ENCODE data around the gene LLGL2.

Gene LLGL2

DNA sequence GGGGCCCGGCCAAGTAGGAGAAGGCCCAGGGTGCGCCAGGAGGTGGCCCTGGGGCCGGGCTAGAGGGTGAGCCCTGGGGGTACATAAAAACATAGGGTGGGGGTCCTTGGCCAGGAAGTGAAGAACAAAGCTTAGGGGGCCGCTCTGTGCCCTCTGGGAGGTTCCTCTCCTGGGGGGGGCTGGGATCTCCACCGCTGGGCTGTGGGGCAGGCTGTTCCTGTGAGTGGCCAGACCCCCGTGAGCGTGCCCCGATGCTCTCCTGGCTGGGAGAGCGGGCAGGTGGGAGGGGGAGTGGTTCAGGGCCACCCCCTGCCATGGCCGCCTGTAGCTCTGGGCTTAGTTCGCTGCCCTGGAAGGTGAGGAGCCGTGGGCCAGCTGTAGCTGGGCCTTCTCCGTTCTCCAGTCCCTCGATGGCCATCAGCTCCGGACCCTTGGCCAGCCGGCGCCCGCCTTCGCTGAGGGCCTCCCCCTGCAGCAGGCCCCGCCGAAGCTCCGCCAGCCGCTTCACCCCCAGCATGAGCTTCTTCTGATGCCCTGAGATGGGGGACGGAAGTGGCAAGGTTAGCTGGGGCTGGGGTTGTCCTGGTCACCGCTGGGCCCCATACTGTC is 22.7 kb upstream of the LLGL2 start:
- no peak overlapping the region for H3K4me3 ChIP-seq (ENCODE audit: low read length)
- TF ChIP-seq EZH2 (optimal IDR thresholded peaks at IDR 0.05; ENCODE audit: low read depth, low read length), result no peak
- H4K20me1 ChIP-seq (ENCODE audit: insufficient read depth, low read length), result no peaks in the 10 kb centered on the region
- H3K4me1 ChIP-seq (ENCODE audit: low read length), result no peaks in the 10 kb centered on the region
- H3K27me3 ChIP-seq (replicated peaks; ENCODE audit: insufficient read depth, low read length), result no peaks in the 10 kb centered on the region
- no peaks in the 10 kb centered on the region for H3F3A ChIP-seq (ENCODE audit: insufficient read depth, low read length)
- no peak overlapping the region for H3K9ac ChIP-seq (ENCODE audit: low read length)
- H3K9me2 ChIP-seq (replicated peaks; ENCODE audit: insufficient read depth, low read length), result no peaks in the 10 kb centered on the region
- H3K36me3 ChIP-seq (replicated peaks; ENCODE audit: insufficient read depth, low read length), result no peaks in the 10 kb centered on the region
- no peak for DNase-seq
- no peak overlapping the region for H3K27ac ChIP-seq (ENCODE audit: low read length)
- H3K4me2 ChIP-seq (ENCODE audit: low read depth, low read length), result no peak overlapping the region
- H2AFZ ChIP-seq (ENCODE audit: low read length), result no peak overlapping the region
- H3K79me2 ChIP-seq (ENCODE audit: low read length), result no peaks in the 10 kb centered on the region
- H3K9me3 ChIP-seq (replicated peaks; ENCODE audit: insufficient read depth, low read length), result no peaks in the 10 kb centered on the region

DNA sequence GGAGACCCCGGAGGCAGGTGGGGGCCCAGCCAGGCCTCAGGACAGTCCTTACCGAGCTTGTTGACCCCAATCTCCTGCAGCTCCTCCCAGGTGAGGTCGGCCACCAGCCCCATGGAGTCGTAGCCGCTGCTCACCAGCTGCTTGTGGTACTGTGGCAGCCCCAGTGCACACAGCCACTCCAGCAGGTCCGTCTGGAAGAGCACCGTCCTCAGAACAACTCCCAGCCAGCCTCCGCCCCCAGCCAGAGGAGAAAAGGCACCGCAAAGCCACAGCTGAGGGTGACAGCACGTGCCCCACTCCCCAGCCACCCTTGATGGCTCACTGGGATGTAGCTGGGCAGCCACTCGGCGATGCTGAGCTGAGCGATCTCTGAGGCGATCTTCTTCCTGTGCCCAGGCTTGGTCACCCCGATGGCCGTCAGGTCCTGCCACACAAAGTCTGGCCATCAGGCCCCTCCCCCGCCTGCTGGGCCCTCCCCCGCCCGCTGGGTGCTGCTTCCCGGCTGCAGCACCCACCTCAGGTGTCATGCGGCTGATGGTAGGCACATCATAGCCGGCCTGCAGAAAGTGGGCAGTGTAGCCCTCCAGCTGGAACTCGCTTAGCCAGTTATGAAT is 22.1 kb upstream of the LLGL2 start:
- DNase-seq, result no peak
- no peak overlapping the region for H2AFZ ChIP-seq (ENCODE audit: low read length)
- H3K79me2 ChIP-seq (ENCODE audit: low read length), result no peaks in the 10 kb centered on the region
- no peak overlapping the region for H3K27ac ChIP-seq (ENCODE audit: low read length)
- H3K9me2 ChIP-seq (replicated peaks; ENCODE audit: insufficient read depth, low read length), result no peaks in the 10 kb centered on the region
- no peaks in the 10 kb centered on the region for H3K4me1 ChIP-seq (ENCODE audit: low read length)
- no peak for TF ChIP-seq EZH2phosphoT487 (IDR thresholded peaks at IDR 0.05; ENCODE audit: low read length)
- no peak for TF ChIP-seq EZH2 (optimal IDR thresholded peaks at IDR 0.05; ENCODE audit: low read depth, low read length)
- TF ChIP-seq CTCF (IDR thresholded peaks at IDR 0.05; ENCODE audit: low read length), result no peak
- no peaks in the 10 kb centered on the region for H3K9me3 ChIP-seq (replicated peaks; ENCODE audit: insufficient read depth, low read length)
- no peak overlapping the region for H3K9ac ChIP-seq (ENCODE audit: low read length)
- H3K36me3 ChIP-seq (replicated peaks; ENCODE audit: insufficient read depth, low read length), result no peaks in the 10 kb centered on the region
- no peak overlapping the region for H3K4me2 ChIP-seq (ENCODE audit: low read depth, low read length)
- no peaks in the 10 kb centered on the region for H3F3A ChIP-seq (ENCODE audit: insufficient read depth, low read length)
- no peak overlapping the region for H3K4me3 ChIP-seq (ENCODE audit: low read length)
- no peaks in the 10 kb centered on the region for H3K27me3 ChIP-seq (replicated peaks; ENCODE audit: insufficient read depth, low read length)
- no peaks in the 10 kb centered on the region for H4K20me1 ChIP-seq (ENCODE audit: insufficient read depth, low read length)

DNA sequence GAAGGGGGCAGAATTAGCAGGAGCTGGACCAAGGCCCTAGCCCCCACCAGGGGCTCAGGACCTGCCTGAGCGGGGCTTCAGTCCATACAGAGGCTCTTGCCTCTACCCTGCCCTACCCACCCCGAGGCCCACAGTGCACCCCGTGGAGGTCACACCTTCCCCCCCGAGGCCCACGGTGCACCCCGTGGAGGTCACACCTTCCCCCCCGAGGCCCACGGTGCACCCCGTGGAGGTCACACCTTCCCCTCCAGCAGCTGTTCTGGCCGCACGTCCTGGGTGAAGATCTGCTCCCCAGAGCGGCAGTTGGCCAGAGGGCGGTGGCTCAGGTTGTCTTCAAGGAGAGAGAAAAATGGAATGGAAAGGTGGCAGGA is 21.5 kb upstream of the LLGL2 start:
- H3K27me3 ChIP-seq (replicated peaks; ENCODE audit: insufficient read depth, low read length), result no peaks in the 10 kb centered on the region
- H3K4me1 ChIP-seq (ENCODE audit: low read length), result no peaks in the 10 kb centered on the region
- H4K20me1 ChIP-seq (ENCODE audit: insufficient read depth, low read length), result no peaks in the 10 kb centered on the region
- DNase-seq, result no peak
- H3F3A ChIP-seq (ENCODE audit: insufficient read depth, low read length), result no peaks in the 10 kb centered on the region
- H3K79me2 ChIP-seq (ENCODE audit: low read length), result no peaks in the 10 kb centered on the region
- no peak overlapping the region for H3K4me2 ChIP-seq (ENCODE audit: low read depth, low read length)
- no peak overlapping the region for H3K27ac ChIP-seq (ENCODE audit: low read length)
- no peak overlapping the region for H2AFZ ChIP-seq (ENCODE audit: low read length)
- H3K9me2 ChIP-seq (replicated peaks; ENCODE audit: insufficient read depth, low read length), result no peaks in the 10 kb centered on the region
- no peak overlapping the region for H3K9ac ChIP-seq (ENCODE audit: low read length)
- TF ChIP-seq EZH2 (optimal IDR thresholded peaks at IDR 0.05; ENCODE audit: low read depth, low read length) (no peak), CTCF (IDR thresholded peaks at IDR 0.05; ENCODE audit: low read length) (no peak), EZH2phosphoT487 (IDR thresholded peaks at IDR 0.05; ENCODE audit: low read length) (no peak)
- no peak overlapping the region for H3K4me3 ChIP-seq (ENCODE audit: low read length)
- H3K36me3 ChIP-seq (replicated peaks; ENCODE audit: insufficient read depth, low read length), result no peaks in the 10 kb centered on the region
- no peaks in the 10 kb centered on the region for H3K9me3 ChIP-seq (replicated peaks; ENCODE audit: insufficient read depth, low read length)

Data from MM.1S (cell line).